ENCODE measurements around the gene FAM13A. TPM values are rescaled to one million over a fixed set of nuclear protein-coding genes. Genes with fewer than 3 reads are reported as not detected.

FAM13A gene
- total RNA-seq, 1 donor from 2014 or later, result 51.2 TPM

GRCh38 chr4:89048906-89049601 is 7.9 kb downstream of the FAM13A start:
- no peak for DNase-seq
- H3K27ac Mint-ChIP-seq (ENCODE audit: unreplicated experiment), result no peak overlapping the region
- peaks cover 7% of the 10 kb centered on the region for H3K36me3 Mint-ChIP-seq (ENCODE audit: unreplicated experiment)
- peaks cover 1% of the 10 kb centered on the region for H3K27me3 Mint-ChIP-seq (ENCODE audit: unreplicated experiment)
- no peak overlapping the region for H3K4me3 Mint-ChIP-seq (ENCODE audit: unreplicated experiment)
- no peak for TF ChIP-seq CTCF (IDR thresholded peaks at IDR 0.05; ENCODE audit: partially characterized antibody, unreplicated experiment)
- H3K4me1 Mint-ChIP-seq (ENCODE audit: low read depth, unreplicated experiment), result peaks cover 16% of the 10 kb centered on the region
- H3K9me3 Mint-ChIP-seq (ENCODE audit: unreplicated experiment), result peaks cover 1% of the 10 kb centered on the region

- no peak for DNase-seq
- Mint-ChIP-seq H3K4me1 (ENCODE audit: low read depth, unreplicated experiment) (no peaks in the 10 kb centered on the region), H3K27me3 (ENCODE audit: unreplicated experiment) (no peaks in the 10 kb centered on the region), H3K27ac (ENCODE audit: unreplicated experiment) (no peak overlapping the region), H3K4me3 (ENCODE audit: unreplicated experiment) (no peak overlapping the region), H3K36me3 (ENCODE audit: unreplicated experiment) (no peaks in the 10 kb centered on the region), H3K9me3 (ENCODE audit: unreplicated experiment) (no peaks in the 10 kb centered on the region)
- TF ChIP-seq CTCF (IDR thresholded peaks at IDR 0.05; ENCODE audit: partially characterized antibody, unreplicated experiment), result no peak
Observed at GRCh38 chr4:89044147-89044900, 12.7 kb downstream of the FAM13A start.

- Mint-ChIP-seq H3K4me1 (ENCODE audit: low read depth, unreplicated experiment) (no peaks in the 10 kb centered on the region), H3K27me3 (ENCODE audit: unreplicated experiment) (no peaks in the 10 kb centered on the region), H3K27ac (ENCODE audit: unreplicated experiment) (no peak overlapping the region), H3K9me3 (ENCODE audit: unreplicated experiment) (no peaks in the 10 kb centered on the region), H3K4me3 (ENCODE audit: unreplicated experiment) (no peak overlapping the region), H3K36me3 (ENCODE audit: unreplicated experiment) (peaks cover 8% of the 10 kb centered on the region)
- TF ChIP-seq CTCF (IDR thresholded peaks at IDR 0.05; ENCODE audit: partially characterized antibody, unreplicated experiment), result no peak
- DNase-seq, result no peak
Observed at GRCh38 chr4:89042055-89042454, 14.9 kb downstream of the FAM13A start.

- H3K36me3 Mint-ChIP-seq (ENCODE audit: unreplicated experiment), result peaks cover 22% of the 10 kb centered on the region
- no peak for DNase-seq
- H3K4me3 Mint-ChIP-seq (ENCODE audit: unreplicated experiment), result no peak overlapping the region
- no peaks in the 10 kb centered on the region for H3K9me3 Mint-ChIP-seq (ENCODE audit: unreplicated experiment)
- no peak overlapping the region for H3K27ac Mint-ChIP-seq (ENCODE audit: unreplicated experiment)
- no peak for TF ChIP-seq CTCF (IDR thresholded peaks at IDR 0.05; ENCODE audit: partially characterized antibody, unreplicated experiment)
- no peaks in the 10 kb centered on the region for H3K4me1 Mint-ChIP-seq (ENCODE audit: low read depth, unreplicated experiment)
- H3K27me3 Mint-ChIP-seq (ENCODE audit: unreplicated experiment), result no peaks in the 10 kb centered on the region
Observed at GRCh38 chr4:89039730-89040338, 17.2 kb downstream of the FAM13A start.

GRCh38 chr4:89036535-89036934 is 20.4 kb downstream of the FAM13A start:
- Mint-ChIP-seq H3K4me1 (ENCODE audit: low read depth, unreplicated experiment) (peaks cover 7% of the 10 kb centered on the region), H3K4me3 (ENCODE audit: unreplicated experiment) (no peak overlapping the region), H3K27ac (ENCODE audit: unreplicated experiment) (no peak overlapping the region), H3K9me3 (ENCODE audit: unreplicated experiment) (no peaks in the 10 kb centered on the region), H3K36me3 (ENCODE audit: unreplicated experiment) (peaks cover 23% of the 10 kb centered on the region), H3K27me3 (ENCODE audit: unreplicated experiment) (no peaks in the 10 kb centered on the region)
- DNase-seq, result no peak
- TF ChIP-seq CTCF (IDR thresholded peaks at IDR 0.05; ENCODE audit: partially characterized antibody, unreplicated experiment), result no peak
